WTC11 (cell line): ENCODE measurements around the gene CAMSAP3. TPM values are rescaled to one million over a fixed set of nuclear protein-coding genes. Genes with fewer than 3 reads are reported as not detected.

Experiments
- ATAC-seq: fragments of 200-7000 bp; cut with Tn5 transposase; 2 replicates; pipeline ENCODE4 v1.10.0; 2021; ENCODE audit warnings: mild to moderate bottlenecking, moderate library complexity
- CTCF ChIA-PET: fragments of 300-600 bp; sonication (Branson Sonifier 250); formaldehyde crosslinking; loops from one replicate; lab custom pipeline; 2021; ENCODE audit warnings: antibody characterized with exemption; lab: Charles Lee
- POLR2A ChIA-PET: fragments of 350-600 bp; sonication (Branson Sonifier 250); formaldehyde crosslinking; loops from one replicate; lab custom pipeline; 2021; ENCODE audit warnings: antibody characterized with exemption; lab: Charles Lee
- DNase-seq: peaks from one replicate; pipeline ENCODE4 v3.0.0; 2021; ENCODE audit warnings: low spot score
- H3K27ac Mint-ChIP-seq: 2 replicates; pipeline ENCODE4 v1.8.0; 2021; ENCODE audit warnings: mixed read lengths
- H3K27me3 Mint-ChIP-seq: 2 replicates; pipeline ENCODE4 v1.8.0; 2021; ENCODE audit warnings: low read depth, mild to moderate bottlenecking, moderate library complexity, mixed read lengths
- H3K36me3 Mint-ChIP-seq: 2 replicates; pipeline ENCODE4 v1.8.0; 2021; ENCODE audit warnings: mixed read lengths
- H3K4me1 Mint-ChIP-seq: 2 replicates; pipeline ENCODE4 v1.8.0; 2022; ENCODE audit warnings: mixed read lengths
- H3K4me3 Mint-ChIP-seq: 2 replicates; pipeline ENCODE4 v1.8.0; 2021; ENCODE audit warnings: mild to moderate bottlenecking, moderate library complexity, mixed read lengths
- H3K9me3 Mint-ChIP-seq: 2 replicates; pipeline ENCODE4 v1.8.0; 2021; ENCODE audit warnings: mixed read lengths
- ARID4B ChIP-seq: sonication (generic); formaldehyde crosslinking; IDR thresholded peaks from 2 replicates; pipeline ENCODE4 v1.8.0; 2023; ENCODE audit warnings: missing genetic modification reagents, mild to moderate bottlenecking, borderline replicate concordance
- ATF6 ChIP-seq: sonication (generic); formaldehyde crosslinking; IDR thresholded peaks from 2 replicates; pipeline ENCODE4 v1.8.1; 2023; ENCODE audit warnings: mild to moderate bottlenecking, missing genetic modification reagents
- GRHL2 ChIP-seq: fragments of 250-450 bp; sonication (Bioruptor Pico); IDR thresholded peaks from 2 replicates; pipeline ENCODE4 v1.8.0; 2022; ENCODE audit warnings: mild to moderate bottlenecking, moderate library complexity; ENCODE audit not compliant: insufficient replicate concordance, severe bottlenecking
- HMGA2 ChIP-seq: fragments of 250-450 bp; sonication (Bioruptor Pico); IDR thresholded peaks from 2 replicates; pipeline ENCODE4 v1.4.0; 2021; ENCODE audit warnings: mild to moderate bottlenecking, moderate library complexity
- IRF1 ChIP-seq: sonication (generic); formaldehyde crosslinking; IDR thresholded peaks from 2 replicates; pipeline ENCODE4 v1.8.0; 2023; ENCODE audit warnings: missing genetic modification reagents
- JUN ChIP-seq: sonication (generic); formaldehyde crosslinking; IDR thresholded peaks from 2 replicates; pipeline ENCODE4 v1.8.0; 2023; ENCODE audit warnings: mild to moderate bottlenecking, missing genetic modification reagents
- NFYB ChIP-seq: sonication (generic); formaldehyde crosslinking; conservative IDR thresholded peaks from 2 replicates; pipeline ENCODE4 v1.8.0; 2022; ENCODE audit warnings: low read depth, missing genetic modification reagents
- PRDM15 ChIP-seq: sonication (generic); formaldehyde crosslinking; IDR thresholded peaks from 2 replicates; pipeline ENCODE4 v1.8.0; 2022; ENCODE audit warnings: missing genetic modification reagents
- PREB ChIP-seq: sonication (generic); formaldehyde crosslinking; IDR thresholded peaks from 2 replicates; pipeline ENCODE4 v1.8.1; 2022; ENCODE audit warnings: mild to moderate bottlenecking, missing genetic modification reagents, moderate library complexity, borderline replicate concordance
- SMAD3 ChIP-seq: sonication (generic); formaldehyde crosslinking; IDR thresholded peaks from 2 replicates; pipeline ENCODE4 v1.8.0; 2022; ENCODE audit warnings: missing genetic modification reagents, mild to moderate bottlenecking, borderline replicate concordance
- SMAD4 ChIP-seq: sonication (generic); formaldehyde crosslinking; IDR thresholded peaks from 2 replicates; pipeline ENCODE4 v1.8.0; 2022; ENCODE audit warnings: mild to moderate bottlenecking, missing genetic modification reagents
- SP1 ChIP-seq: sonication (generic); formaldehyde crosslinking; conservative IDR thresholded peaks from 2 replicates; pipeline ENCODE4 v1.8.1; 2022; ENCODE audit warnings: missing genetic modification reagents
- USF1 ChIP-seq: sonication (generic); formaldehyde crosslinking; IDR thresholded peaks from 2 replicates; pipeline ENCODE4 v1.8.0; 2022; ENCODE audit warnings: mild to moderate bottlenecking, missing genetic modification reagents
- ZBTB43 ChIP-seq: sonication (generic); formaldehyde crosslinking; IDR thresholded peaks from 2 replicates; pipeline ENCODE4 v1.8.1; 2023; ENCODE audit warnings: mild to moderate bottlenecking, missing genetic modification reagents
- ZMAT4 ChIP-seq: fragments of 250-450 bp; sonication (Bioruptor Pico); IDR thresholded peaks from 2 replicates; pipeline ENCODE4 v1.9.0; 2021; ENCODE audit warnings: mild to moderate bottlenecking
- ZNF219 ChIP-seq: sonication (generic); formaldehyde crosslinking; IDR thresholded peaks from 2 replicates; pipeline ENCODE4 v1.8.0; 2023; ENCODE audit warnings: missing genetic modification reagents, mild to moderate bottlenecking, borderline replicate concordance
- ZNF396 ChIP-seq: fragments of 250-450 bp; sonication (Bioruptor Pico); IDR thresholded peaks from 2 replicates; pipeline ENCODE4 v1.8.0; 2021; ENCODE audit warnings: mild to moderate bottlenecking, moderate library complexity, borderline replicate concordance
- ZNF416 ChIP-seq: fragments of 250-450 bp; sonication (Bioruptor Pico); IDR thresholded peaks from 2 replicates; pipeline ENCODE4 v1.9.0; 2021; ENCODE audit warnings: mild to moderate bottlenecking, inconsistent platforms
- total RNA-seq: library from RNA; stranded (reverse); gene quantifications from 3 replicates; pipeline ENCODE4 v1.2.3, GENCODE V29; 2021

CAMSAP3 gene
- total RNA-seq, 1 experiment from 2014 or later, result 27.8 TPM

GRCh38 chr19:7620442-7621412, 25.1 kb downstream of the CAMSAP3 start:
- H3K4me1 Mint-ChIP-seq, result no peaks in the 10 kb centered on the region
- TF ChIP-seq ZNF396 (CRISPR knock-in tag), result no peak
- TF ChIP-seq JUN (CRISPR knock-in tag), result no peak
- TF ChIP-seq PREB, result no peak
- TF ChIP-seq ZMAT4 (CRISPR knock-in tag), result no peak
- no peak for TF ChIP-seq ATF6 (CRISPR knock-in tag)
- no peak for TF ChIP-seq ZBTB43 (CRISPR knock-in tag)
- no peak for TF ChIP-seq PRDM15 (CRISPR knock-in tag)
- TF ChIP-seq SMAD4 (CRISPR knock-in tag), result no peak
- TF ChIP-seq GRHL2 (CRISPR knock-in tag), result no peak
- TF ChIP-seq HMGA2 (CRISPR knock-in tag), result no peak
- TF ChIP-seq ARID4B (CRISPR knock-in tag), result no peak
- TF ChIP-seq SMAD3 (CRISPR knock-in tag), result no peak
- TF ChIP-seq SP1 (CRISPR knock-in tag), result no peak
- TF ChIP-seq NFYB (CRISPR knock-in tag), result no peak
- no peak for TF ChIP-seq USF1 (CRISPR knock-in tag)
- TF ChIP-seq ZNF219, result no peak
- TF ChIP-seq ZNF416, result no peak
- TF ChIP-seq IRF1 (CRISPR knock-in tag), result no peak
- TF ChIP-seq, all 79 proteins: peak for 0
- POLR2A ChIA-PET, result no interaction called here
- H3K36me3 Mint-ChIP-seq, result peaks cover 26% of the 10 kb centered on the region
- ATAC-seq (no peak), DNase-seq (no peak)
- CTCF ChIA-PET, result interaction anchor here (0.6 to 1.1 kb wide), 2 partner anchors 52 to 241 kb away, joined by 3 to 4 read pairs; no protein-coding TSS in a partner anchor
- H3K27me3 Mint-ChIP-seq, result no peaks in the 10 kb centered on the region
- no peak overlapping the region for H3K27ac Mint-ChIP-seq
- no peaks in the 10 kb centered on the region for H3K9me3 Mint-ChIP-seq
- H3K4me3 Mint-ChIP-seq, result no peak overlapping the region
